ENCODE measurements around the gene AKAP7.

AKAP7 gene

GRCh38 chr6:131282365-131282764 is 147.1 kb downstream of the AKAP7 start:
- no peak for DNase-seq (ENCODE audit: extremely low read depth, insufficient read length)
- Histone ChIP-seq H3K36me3 (ENCODE audit: control insufficient read depth, insufficient read depth, low read length) (no peaks in the 10 kb centered on the region), H3K27me3 (replicated peaks; ENCODE audit: control insufficient read depth, insufficient read depth, low read length) (no peaks in the 10 kb centered on the region; the same call in 1 of the 2 replicates), H3K4me3 (replicated peaks; ENCODE audit: low read depth, low read length) (no peak overlapping the region)
- no peak for TF ChIP-seq CTCF (IDR thresholded peaks at IDR 0.05; ENCODE audit: insufficient read depth, low read length, poor library complexity, severe bottlenecking)

- no peaks in the 10 kb centered on the region; the same call in 1 of the 2 replicates for H3K27me3 ChIP-seq (replicated peaks; ENCODE audit: control insufficient read depth, insufficient read depth, low read length)
- no peak for TF ChIP-seq CTCF (IDR thresholded peaks at IDR 0.05; ENCODE audit: insufficient read depth, low read length, poor library complexity, severe bottlenecking)
- no peak overlapping the region for H3K4me3 ChIP-seq (replicated peaks; ENCODE audit: low read depth, low read length)
- DNase-seq (ENCODE audit: extremely low read depth, insufficient read length), result no peak
- no peaks in the 10 kb centered on the region for H3K36me3 ChIP-seq (ENCODE audit: control insufficient read depth, insufficient read depth, low read length)
Measured at GRCh38 chr6:131283466-131284175, 148.4 kb downstream of the AKAP7 start.

- TF ChIP-seq CTCF (IDR thresholded peaks at IDR 0.05; ENCODE audit: insufficient read depth, low read length, poor library complexity, severe bottlenecking), result no peak
- no peak overlapping the region for H3K4me3 ChIP-seq (replicated peaks; ENCODE audit: low read depth, low read length)
- no peak for DNase-seq (ENCODE audit: extremely low read depth, insufficient read length)
- H3K27me3 ChIP-seq (replicated peaks; ENCODE audit: control insufficient read depth, insufficient read depth, low read length), result no peaks in the 10 kb centered on the region
- H3K36me3 ChIP-seq (ENCODE audit: control insufficient read depth, insufficient read depth, low read length), result no peaks in the 10 kb centered on the region
Measured at GRCh38 chr6:131285548-131285947, 150.3 kb downstream of the AKAP7 start.

- no peak for DNase-seq (ENCODE audit: extremely low read depth, insufficient read length)
- H3K27me3 ChIP-seq (replicated peaks; ENCODE audit: control insufficient read depth, insufficient read depth, low read length), result no peaks in the 10 kb centered on the region
- no peak overlapping the region for H3K4me3 ChIP-seq (replicated peaks; ENCODE audit: low read depth, low read length)
- no peak for TF ChIP-seq CTCF (IDR thresholded peaks at IDR 0.05; ENCODE audit: insufficient read depth, low read length, poor library complexity, severe bottlenecking)
- no peaks in the 10 kb centered on the region for H3K36me3 ChIP-seq (ENCODE audit: control insufficient read depth, insufficient read depth, low read length)
Measured at GRCh38 chr6:131286469-131287040, 151.3 kb downstream of the AKAP7 start.

- no peaks in the 10 kb centered on the region for H3K27me3 ChIP-seq (replicated peaks; ENCODE audit: control insufficient read depth, insufficient read depth, low read length)
- TF ChIP-seq CTCF (IDR thresholded peaks at IDR 0.05; ENCODE audit: insufficient read depth, low read length, poor library complexity, severe bottlenecking), result no peak
- DNase-seq (ENCODE audit: extremely low read depth, insufficient read length), result no peak
- H3K4me3 ChIP-seq (replicated peaks; ENCODE audit: low read depth, low read length), result no peak overlapping the region
- no peaks in the 10 kb centered on the region for H3K36me3 ChIP-seq (ENCODE audit: control insufficient read depth, insufficient read depth, low read length)
Measured at GRCh38 chr6:131288214-131288613, 152.9 kb downstream of the AKAP7 start.
